ENCODE data around the gene RSPH1. TPM values are rescaled to one million over a fixed set of nuclear protein-coding genes. Genes with fewer than 3 reads are reported as not detected.

The RSPH1 gene
- total RNA-seq, 1 donor from 2014 or later, result not detected

DNA sequence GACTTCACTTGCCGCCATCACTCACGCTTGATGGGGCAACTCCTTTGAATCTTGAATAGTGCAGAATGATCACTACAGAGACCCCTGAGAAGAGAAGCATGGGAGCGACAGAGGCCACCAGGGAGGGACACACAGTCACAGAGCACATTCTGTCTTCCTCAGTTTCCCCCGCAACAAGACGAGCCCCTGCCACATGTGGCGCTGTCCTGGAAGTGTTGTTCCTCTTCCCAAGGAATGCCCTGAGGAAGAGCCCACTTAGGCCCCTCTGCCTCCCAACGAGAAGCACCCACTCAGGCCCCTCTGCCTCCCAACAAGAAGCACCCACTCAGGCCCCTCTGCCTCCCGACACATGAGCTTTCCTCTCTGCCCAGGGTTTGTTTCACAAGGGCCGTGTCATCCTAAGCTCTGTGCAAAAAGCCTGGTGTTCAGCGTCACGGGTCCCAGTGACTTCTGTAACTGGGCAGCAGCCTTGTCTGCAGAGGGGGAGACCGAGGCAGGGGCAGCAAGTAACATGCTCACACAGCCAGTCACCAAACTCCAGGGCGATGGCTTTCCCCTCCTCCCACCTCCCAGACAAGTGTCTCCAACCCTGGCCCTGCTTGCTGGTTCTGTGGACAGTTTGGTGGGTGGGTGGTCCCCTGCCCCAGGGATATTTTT lies 37.4 kb upstream of the RSPH1 start:
- ATAC-seq (ENCODE audit: poor library complexity), result no peak
- intact Hi-C loops (cut with DNase I), result no loop called here
- peak; percentile 32 for DNase-seq

DNA sequence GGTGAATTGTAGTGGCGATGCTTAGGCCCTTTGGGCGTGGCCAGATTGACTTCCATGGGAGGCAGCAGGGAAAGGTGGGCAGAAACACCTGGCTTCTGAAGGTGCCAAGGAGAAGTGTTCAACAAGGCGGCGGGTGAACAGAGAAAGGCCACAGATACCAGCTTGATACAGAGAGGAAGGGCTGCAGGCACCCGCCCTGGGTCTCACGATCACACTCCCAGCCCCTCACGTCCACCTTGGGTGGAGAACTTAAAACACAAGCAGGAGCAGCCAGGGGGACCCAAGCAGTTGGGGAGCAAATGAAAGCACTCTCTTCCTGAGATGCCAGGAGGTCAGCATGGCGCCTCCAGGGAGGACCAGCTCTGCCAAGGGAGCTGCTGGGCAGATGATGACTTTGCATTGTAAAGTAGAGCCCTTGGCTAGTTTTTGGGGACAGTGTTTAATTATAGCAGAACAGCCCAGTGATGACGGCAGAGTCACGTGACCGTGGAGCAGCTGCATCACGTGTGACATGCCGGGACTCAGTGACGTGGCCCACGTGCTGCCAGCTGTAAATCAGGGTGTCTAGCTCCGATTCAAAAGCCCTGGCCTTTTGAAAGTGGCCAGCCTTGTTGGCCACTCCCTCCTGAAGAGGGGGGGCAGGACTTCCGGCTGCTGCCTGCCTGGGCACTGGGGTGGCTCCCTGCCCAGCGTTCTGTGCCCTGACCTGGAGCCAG lies 36.6 kb upstream of the RSPH1 start:
- DNase-seq (peak; percentile 71), ATAC-seq (ENCODE audit: poor library complexity) (peak; percentile 74)
- intact Hi-C loops (cut with DNase I), result no loop called here

DNA sequence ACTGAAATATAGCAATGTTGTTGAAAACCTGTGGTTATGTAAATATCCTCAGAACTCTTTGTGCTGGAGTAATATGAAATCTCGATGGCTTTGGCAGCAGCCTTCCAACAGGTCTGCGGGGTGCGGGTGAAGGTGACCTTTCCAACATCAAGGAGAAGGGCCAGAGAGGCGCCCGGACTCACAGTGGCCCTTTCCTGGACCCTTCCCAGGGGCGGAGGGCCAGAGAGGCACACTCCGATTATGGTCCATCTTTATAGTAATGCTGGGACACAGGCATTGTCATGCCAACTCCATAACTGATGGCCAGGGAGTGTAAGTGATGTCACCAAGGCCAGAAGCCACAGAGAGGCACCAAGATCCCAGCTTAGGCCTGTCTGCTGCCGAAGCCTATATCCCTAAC lies 35.7 kb upstream of the RSPH1 start:
- no peak for ATAC-seq (ENCODE audit: poor library complexity)
- intact Hi-C loops (cut with DNase I), result no loop called here
- no peak for DNase-seq

DNA sequence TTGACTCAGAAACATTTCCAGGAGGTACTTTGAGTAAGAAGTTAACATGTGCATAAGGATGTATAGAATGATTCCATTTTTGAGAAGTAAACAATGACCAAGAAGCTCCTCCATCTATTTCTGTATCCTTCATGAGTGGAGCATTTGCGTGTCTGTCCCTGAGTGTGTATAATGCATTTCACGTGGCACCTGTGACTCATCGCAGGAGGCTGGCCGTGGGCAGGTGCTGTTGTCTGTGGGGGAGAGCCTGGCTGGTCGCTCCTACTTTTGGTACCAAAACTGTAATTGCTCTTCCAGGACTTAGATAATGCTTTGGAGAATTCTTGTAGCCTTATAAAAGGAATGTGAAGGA lies 34.1 kb upstream of the RSPH1 start:
- intact Hi-C loops (cut with DNase I), result no loop called here
- ATAC-seq (ENCODE audit: poor library complexity) (no peak), DNase-seq (peak; percentile 23)

DNA sequence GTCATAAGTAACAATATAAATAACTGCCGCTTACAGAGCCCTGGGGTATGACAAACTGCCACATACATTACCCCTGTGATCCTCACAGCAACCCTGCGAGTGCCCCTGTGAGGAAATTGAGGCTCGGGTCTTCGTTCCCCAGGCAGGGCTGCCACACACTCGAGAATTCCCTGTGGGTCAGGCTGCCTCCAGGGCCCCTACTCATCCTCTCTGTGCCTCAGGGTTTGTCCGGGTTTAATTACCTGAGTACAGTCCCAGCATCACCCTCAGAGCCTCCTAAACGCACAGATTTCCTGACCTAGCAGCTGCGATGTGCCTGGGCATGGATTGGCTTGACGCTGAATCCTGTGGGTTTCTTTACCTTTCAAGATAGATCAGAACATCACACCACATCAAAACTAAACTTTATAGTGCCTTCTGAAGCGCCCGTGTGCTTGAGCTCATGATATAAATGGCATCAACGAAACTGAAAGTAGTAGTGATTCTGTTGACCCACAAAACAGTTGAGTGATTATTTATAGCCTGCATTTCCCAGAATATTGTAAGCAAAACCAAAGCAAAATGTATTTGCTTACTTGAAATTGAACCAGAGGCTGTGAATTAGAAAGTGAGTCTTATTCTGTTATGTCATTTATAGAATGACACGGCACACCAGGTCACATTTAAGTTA lies 31.6 kb upstream of the RSPH1 start:
- DNase-seq, result no peak
- intact Hi-C loops (cut with DNase I), result no loop called here
- ATAC-seq (ENCODE audit: poor library complexity), result no peak

DNA sequence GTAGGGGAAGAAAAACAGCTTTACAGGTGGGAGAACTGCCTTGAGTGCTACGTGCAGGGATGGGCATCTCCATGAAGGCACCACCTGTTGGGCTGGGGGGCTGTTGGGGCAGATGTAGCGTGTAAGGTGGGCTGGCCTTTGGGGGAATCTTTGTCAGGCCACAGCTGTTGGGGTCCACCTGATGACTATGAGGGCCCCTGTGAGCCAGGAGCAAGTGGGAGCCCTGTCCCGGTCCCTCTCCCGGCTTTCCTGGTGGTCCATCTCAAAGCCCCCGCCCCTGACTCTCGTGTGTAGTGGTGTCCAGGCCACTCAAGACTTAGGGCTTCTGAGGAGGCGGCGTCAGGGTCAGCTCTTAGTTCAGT lies 31.1 kb upstream of the RSPH1 start:
- ATAC-seq (ENCODE audit: poor library complexity), result no peak
- intact Hi-C loops (cut with DNase I), result no loop called here
- no peak for DNase-seq

DNA sequence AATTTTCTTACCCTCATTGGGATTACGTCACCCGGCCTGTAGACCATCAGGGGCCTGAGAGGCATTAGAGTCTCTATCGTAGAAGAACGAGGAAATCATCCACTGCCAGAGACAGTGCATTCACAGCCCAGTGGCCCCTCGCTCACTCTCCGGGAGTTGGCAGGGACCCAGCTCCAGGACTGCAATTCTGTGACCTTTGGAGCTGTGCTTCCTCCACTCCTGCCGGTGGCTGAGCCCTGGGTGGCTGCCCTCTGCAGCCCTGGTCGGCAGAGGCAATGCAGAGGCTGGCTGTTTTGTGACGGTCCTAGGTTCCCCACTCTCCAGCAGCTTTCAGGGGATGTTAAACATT lies 30.3 kb upstream of the RSPH1 start:
- DNase-seq (peak; percentile 60), ATAC-seq (ENCODE audit: poor library complexity) (peak; percentile 48)
- intact Hi-C loops (cut with DNase I), result no loop called here

DNA sequence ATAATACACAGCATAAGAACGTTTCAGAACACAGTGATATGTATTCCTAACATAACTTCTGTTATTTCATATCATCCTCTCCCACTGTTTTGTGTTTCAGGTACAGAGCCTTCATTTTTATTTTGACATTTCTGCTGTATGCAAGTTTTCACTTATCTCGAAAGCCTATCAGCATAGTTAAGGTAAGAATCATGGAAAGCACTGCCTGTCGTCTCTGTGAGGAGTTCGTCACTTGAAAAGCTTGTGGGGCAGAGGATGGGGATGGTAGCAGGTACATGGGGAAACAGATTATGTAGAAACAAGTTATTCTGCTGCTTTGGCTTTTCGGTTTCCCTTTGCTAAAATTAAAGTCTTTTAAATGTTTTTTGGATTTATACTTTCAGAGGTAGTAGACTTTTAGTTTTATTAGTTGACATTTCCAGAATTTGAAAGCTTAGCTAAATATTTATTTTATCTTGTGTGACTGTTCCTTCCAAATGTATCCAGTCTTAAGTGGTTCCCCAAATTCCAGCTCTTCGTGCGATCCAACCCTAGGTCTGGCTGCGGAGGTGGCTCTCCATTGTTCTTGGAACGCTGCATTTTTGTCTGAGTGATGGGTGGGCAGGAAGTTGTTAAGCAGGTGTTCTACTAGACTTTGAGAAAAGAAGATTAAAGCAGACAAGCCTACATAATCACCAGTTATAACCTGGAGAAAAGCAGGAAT lies 29.8 kb upstream of the RSPH1 start:
- DNase-seq, result no peak
- no peak for ATAC-seq (ENCODE audit: poor library complexity)
- intact Hi-C loops (cut with DNase I), result no loop called here

DNA sequence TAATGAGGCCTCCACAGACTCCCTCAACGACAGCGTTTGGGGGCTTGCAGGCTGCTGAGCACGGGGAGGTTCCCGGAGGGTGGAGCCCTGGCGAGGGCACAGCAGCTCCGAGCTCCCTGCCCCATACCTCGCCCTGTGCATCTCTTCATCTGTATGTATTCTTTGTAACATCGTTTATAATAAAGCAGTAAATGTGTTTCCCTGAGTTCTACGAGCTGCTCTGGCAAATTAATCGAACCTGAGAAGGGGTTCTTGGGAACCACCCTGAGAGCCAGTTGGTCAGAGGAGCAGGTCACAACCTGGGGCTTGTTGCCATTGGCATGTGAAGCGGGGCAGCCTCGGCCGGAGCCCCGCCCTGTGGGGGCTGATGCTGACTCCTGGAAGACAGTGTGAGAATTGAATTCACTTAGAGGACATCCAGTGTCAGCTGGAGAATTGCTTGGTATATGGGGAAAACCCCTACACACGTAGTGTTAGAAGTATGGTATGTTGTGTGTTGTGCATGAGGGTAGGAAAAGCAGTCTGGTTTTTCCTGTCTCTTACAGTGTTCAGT lies 29.1 kb upstream of the RSPH1 start:
- ATAC-seq (ENCODE audit: poor library complexity) (peak; percentile 38), DNase-seq (no peak)
- intact Hi-C loops (cut with DNase I), result no loop called here

DNA sequence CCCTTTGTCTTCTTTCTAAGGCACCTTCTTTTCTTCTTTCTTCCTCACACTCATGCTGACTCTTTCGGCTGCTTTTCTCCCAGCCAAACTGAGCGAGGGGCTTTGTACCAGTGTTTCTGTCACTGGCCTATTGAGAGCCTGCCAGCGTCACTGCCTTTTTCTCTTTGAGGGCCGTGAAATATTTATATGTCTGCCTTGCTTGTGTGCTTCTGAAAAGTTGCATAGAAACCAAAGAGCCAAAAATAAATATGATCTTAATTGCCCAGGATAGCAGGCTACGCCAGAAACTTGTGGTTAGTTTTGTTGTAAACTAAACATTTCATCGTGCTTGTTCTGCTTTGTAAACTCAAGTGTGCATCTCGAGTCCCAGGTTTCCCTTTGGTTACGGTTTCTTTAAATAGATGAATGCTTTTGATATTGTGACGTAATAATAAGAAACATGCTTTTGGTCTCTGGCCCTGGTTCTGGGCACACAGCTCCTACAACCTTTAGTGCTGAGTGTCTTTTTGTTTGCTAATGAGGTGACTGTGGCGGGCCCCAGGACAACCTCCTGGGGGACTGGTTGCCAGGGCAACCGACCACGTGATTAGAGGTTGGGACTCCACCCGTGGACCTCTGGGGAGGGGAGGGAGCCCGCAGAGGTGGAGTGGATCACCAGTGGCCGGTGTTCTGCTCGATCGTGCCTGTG lies 28.5 kb upstream of the RSPH1 start:
- DNase-seq (peak; percentile 80), ATAC-seq (ENCODE audit: poor library complexity) (peak; percentile 76)
- intact Hi-C loops (cut with DNase I), result no loop called here

DNA sequence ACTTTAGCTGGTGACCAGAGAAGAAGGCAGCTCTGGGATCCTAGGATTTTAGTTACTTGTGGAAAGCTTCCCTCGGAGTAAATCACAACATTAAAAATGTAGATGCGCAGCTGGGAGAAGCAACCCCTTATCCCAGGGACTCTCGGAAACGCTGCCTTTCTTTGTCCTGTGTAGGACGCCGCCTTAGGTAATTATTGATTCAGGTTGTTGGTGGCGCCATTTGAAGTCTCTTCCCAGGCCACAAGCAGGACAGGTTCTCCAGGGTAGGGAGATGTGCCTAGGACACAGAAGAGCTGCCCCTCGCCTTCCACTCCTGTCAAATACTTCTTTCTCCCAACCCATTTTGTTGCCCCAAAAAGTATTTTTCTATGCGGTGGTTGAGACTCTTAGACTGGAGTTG lies 27.9 kb upstream of the RSPH1 start:
- ATAC-seq (ENCODE audit: poor library complexity) (no peak), DNase-seq (no peak)
- intact Hi-C loops (cut with DNase I), result no loop called here

DNA sequence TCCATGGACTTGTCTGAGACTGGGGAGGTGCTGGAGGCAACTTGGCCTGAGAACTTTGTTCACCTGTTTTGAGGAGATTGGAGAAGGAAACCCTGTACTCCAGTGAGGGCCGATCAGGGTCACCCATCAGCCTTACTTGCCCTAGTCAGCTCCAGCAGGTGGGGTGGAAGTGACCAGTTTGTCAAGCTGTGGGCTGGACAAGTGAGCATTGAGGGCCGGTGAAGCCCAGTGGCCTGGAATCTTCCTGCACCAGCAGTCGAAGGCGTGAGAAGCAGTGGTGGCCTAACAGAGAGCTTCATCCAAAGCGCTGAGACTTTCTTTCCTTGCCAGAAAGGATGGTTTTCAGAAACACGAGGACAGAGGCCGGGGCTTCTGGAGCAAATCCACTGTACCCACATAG lies 27.2 kb upstream of the RSPH1 start:
- ATAC-seq (ENCODE audit: poor library complexity) (no peak), DNase-seq (no peak)
- intact Hi-C loops (cut with DNase I), result no loop called here

DNA sequence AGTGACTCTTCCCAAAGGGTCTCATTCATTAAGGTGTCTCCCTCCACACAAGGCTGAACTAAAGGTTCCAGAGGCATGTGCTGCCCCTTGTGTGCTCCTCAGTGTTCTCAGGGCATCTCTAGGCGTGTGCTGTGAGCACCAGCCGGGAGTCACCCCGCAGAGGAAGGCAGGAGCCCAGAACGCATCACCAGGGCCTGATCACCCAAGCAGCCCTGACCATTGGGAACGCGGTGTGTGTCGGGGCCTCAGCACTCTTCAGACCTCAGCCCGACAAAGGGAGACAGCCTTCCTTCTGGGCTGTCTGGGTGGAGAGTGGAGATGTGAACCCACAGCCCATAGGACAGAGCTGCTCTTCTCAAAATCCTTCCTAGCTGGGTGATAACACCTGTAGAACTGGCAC lies 26.7 kb upstream of the RSPH1 start:
- intact Hi-C loops (cut with DNase I), result no loop called here
- ATAC-seq (ENCODE audit: poor library complexity) (no peak), DNase-seq (no peak)

DNA sequence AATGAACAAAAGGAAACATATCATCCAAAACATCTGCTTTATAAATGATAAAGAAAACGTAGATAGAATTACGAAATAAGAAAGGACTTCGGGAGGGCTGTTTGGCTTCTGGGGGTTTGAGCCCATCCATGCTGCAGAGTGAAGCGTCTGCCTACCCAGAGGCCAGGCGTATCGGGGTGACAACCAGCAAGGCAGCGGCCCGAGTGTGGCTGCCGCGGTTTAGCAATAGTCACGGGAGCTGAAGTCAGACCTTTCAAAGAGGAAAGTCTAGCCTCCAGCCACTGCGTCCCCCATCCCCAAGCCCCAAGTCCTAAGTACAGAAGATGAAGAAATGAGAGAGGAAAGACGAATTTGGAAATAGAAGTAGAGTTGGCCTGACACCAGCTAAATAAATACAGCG lies 26.2 kb upstream of the RSPH1 start:
- intact Hi-C loops (cut with DNase I), result no loop called here
- ATAC-seq (ENCODE audit: poor library complexity) (no peak), DNase-seq (no peak)

DNA sequence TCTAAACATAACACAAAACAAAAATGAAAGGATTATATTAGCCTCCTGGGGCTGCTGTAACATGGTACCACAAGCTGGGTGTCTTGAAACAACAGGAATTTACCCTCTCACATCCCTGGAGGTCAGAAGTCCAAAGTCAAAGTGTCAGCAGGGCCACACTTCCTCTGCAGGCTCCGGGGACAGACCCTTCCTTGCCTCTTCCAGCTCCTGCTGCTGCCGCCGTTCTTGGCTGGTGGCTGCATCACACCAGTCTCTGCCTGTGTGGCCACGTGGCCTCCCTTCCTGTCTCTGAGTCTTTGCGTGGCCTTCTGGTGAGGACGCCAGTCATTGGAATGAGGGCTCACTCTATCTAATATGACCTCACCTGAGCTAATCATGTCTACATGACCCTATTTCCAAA lies 25.8 kb upstream of the RSPH1 start:
- ATAC-seq (ENCODE audit: poor library complexity) (no peak), DNase-seq (no peak)
- intact Hi-C loops (cut with DNase I), result no loop called here

DNA sequence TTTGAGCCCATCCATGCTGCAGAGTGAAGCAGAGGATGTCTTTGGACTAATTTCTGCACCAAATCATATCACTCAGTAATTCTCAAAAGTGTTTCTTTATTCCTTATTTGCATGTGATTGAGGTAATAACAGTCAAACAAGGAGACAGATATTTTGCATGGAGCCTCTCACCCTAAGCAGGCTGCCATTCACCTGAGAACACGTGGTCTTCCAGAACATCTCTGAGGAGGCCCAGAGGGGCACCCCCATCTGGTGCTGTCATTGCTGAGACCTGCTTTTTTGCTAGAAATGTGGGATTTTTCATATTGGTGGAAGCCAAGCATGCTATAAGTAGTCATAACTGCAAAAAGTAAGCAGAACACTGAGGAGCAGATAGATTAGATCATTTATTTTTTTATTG lies 25.4 kb upstream of the RSPH1 start:
- no peak for ATAC-seq (ENCODE audit: poor library complexity)
- no peak for DNase-seq
- intact Hi-C loops (cut with DNase I), result no loop called here

DNA sequence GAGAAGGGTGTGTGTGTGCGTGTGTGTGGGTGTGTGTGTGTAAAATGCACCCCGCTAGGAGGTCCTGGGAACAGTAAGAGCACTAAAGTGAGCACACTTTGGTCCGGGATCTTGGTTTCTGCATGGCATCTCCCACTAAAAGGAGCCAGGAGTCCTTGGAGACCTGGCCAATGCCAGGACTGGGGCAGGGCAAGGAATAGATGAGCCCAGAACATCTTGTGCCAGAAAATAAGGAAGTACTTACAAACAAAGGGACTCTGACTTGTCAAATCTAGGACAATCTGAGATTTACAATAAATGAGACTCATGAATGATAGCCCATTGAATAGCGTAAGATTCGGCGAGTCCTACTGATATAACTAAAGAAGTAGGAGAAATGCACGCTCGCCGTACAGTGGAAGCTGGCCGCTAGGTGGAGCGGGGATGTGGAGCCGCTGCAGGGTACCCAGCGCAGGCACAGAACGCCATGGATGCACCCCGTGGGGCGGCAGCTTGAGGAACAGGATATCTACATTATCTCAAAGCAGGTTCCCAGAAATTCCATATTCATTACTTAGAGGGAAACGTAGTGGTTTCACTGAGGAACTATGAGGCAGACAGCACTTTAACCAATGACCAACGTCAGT lies 24.7 kb upstream of the RSPH1 start:
- intact Hi-C loops (cut with DNase I), result no loop called here

DNA sequence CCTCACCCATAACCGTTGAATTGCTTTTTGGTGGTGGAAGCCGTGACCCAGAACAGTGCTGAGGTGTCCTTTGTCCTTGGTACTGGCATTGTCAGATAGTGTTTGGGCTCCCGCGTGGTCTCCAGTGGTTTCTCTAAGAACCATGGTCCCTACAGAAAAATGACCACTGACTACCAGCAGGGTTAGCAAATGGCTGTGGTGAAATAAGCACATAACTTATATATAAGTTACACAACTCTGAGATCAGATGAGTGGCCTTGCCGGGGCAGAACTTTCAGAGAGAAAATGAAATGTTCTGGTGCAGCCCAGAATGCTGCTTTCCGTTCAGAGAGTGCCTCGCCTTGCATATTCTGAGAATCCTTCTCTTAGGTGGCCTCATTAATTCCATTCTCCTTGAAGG lies 22.6 kb upstream of the RSPH1 start:
- DNase-seq (no peak), ATAC-seq (ENCODE audit: poor library complexity) (no peak)
- intact Hi-C loops (cut with DNase I), result no loop called here

More for the DNA sequence above, 24.7 kb upstream of the RSPH1 start:
- no peak for DNase-seq
- ATAC-seq (ENCODE audit: poor library complexity), result no peak

DNA sequence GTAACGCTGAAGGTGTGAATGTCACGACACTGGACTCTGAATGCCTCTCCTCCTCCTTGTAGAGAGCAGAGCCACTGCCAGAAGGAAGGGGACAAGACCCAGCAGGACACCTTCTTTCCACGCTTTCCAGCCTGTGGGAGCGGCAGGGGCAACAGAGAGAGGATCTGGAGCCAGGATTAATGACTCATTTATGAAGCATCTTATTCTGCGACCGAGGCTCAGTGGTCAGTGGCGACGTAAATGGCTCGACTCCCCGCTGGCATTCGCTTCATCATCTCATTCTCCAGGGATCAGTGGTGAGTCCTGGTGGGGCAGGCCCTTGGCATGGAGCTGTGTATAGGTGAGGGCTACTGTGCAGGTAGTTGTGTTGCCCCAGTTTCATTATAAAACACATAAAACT lies 22.2 kb upstream of the RSPH1 start:
- intact Hi-C loops (cut with DNase I), result no loop called here
- no peak for ATAC-seq (ENCODE audit: poor library complexity)
- DNase-seq, result no peak

Data from Right ventricle myocardium superior (tissue), 1 donor.